CD14-positive monocyte (primary cell): ENCODE results near the gene PACSIN1. TPM values are rescaled to one million over a fixed set of nuclear protein-coding genes. Genes with fewer than 3 reads are reported as not detected.
A peak's percentile ranks its signal among the peaks of the same experiment; 100 is the strongest.
"Not testable (repeated sequence)": the region's sequence is repeated elsewhere in the genome, so short reads cannot be mapped to it uniquely, and the experiment has no call there.

Experiments used
- DNase-seq, 3 donors: peaks; one replicate each; pipeline ENCODE4 v3.0.0-alpha.2; 2011 to 2022
- H2AFZ ChIP-seq: 2 replicates; pipeline ENCODE4 v1.6.0; 2012; ENCODE audit warnings: mild to moderate bottlenecking, low read depth, low read length, inconsistent platforms; ENCODE audit not compliant: insufficient read depth, poor library complexity, severe bottlenecking
- H3K27ac ChIP-seq, 2 donors: 1 replicate in 1 of 2; 2 replicates in 1 of 2; pipeline ENCODE4 v1.5.1; 2012 to 2013; ENCODE audit warnings: low read length in 2 of 2, control low read depth in 1 of 2, inconsistent platforms in 1 of 2, low read depth in 1 of 2, mild to moderate bottlenecking in 1 of 2
- H3K27me3 ChIP-seq, 2 donors: one replicate each; pipeline versions ENCODE4 v1.6.0 to v1.6.1; 2011 to 2013; ENCODE audit warnings: low read length in 2 of 2; ENCODE audit not compliant: control insufficient read depth in 2 of 2, insufficient read depth in 2 of 2
- H3K36me3 ChIP-seq, 2 donors: replicated peaks in 1 of 2; 1 replicate in 1 of 2; 2 replicates in 1 of 2; pipeline versions ENCODE4 v1.5.1 to v1.6.1; 2012 to 2013; ENCODE audit warnings: low read length in 2 of 2, control low read depth in 1 of 2, inconsistent platforms in 1 of 2, mild to moderate bottlenecking in 1 of 2; ENCODE audit not compliant: insufficient read depth in 2 of 2, control insufficient read depth in 1 of 2
- H3K4me1 ChIP-seq, 2 donors: 1 replicate in 1 of 2; 2 replicates in 1 of 2; pipeline versions ENCODE4 v1.5.1 to v1.6.1; 2012 to 2013; ENCODE audit warnings: low read length in 2 of 2, control low read depth in 1 of 2, inconsistent platforms in 1 of 2, mild to moderate bottlenecking in 1 of 2, moderate library complexity in 1 of 2; ENCODE audit not compliant: insufficient read depth in 2 of 2, control insufficient read depth in 1 of 2
- H3K4me2 ChIP-seq: replicated peaks from 2 replicates; pipeline ENCODE3; 2012; ENCODE audit warnings: low read length, moderate library complexity, mild to moderate bottlenecking; ENCODE audit not compliant: poor library complexity, severe bottlenecking; ENCODE audit errors: extremely low read depth
- H3K4me3 ChIP-seq, 3 experiments: fragments of 200-600 bp in 1 of 3; sonication (generic) in 1 of 3; replicated peaks in 1 of 3; 1 replicate in 2 of 3; 2 replicates in 1 of 3; pipeline ENCODE4 v1.5.1; 2011 to 2013; ENCODE audit warnings: low read length in 3 of 3, mild to moderate bottlenecking in 3 of 3, control low read depth in 2 of 3, low read depth in 2 of 3, inconsistent platforms in 1 of 3, moderate library complexity in 1 of 3
- H3K79me2 ChIP-seq: 2 replicates; pipeline ENCODE4 v1.6.0; 2012; ENCODE audit warnings: mild to moderate bottlenecking, control low read depth, inconsistent platforms, low read length, moderate library complexity; ENCODE audit not compliant: insufficient read depth
- H3K9ac ChIP-seq: 2 replicates; pipeline ENCODE4 v1.6.0; 2017; ENCODE audit warnings: low read length, mild to moderate bottlenecking; ENCODE audit not compliant: insufficient read depth, poor library complexity, severe bottlenecking
- H3K9me3 ChIP-seq, 2 donors: replicated peaks in 1 of 2; 1 replicate in 1 of 2; 2 replicates in 1 of 2; pipeline versions ENCODE4 v1.5.1 to v1.6.1; 2012 to 2013; ENCODE audit warnings: low read length in 2 of 2, control low read depth in 1 of 2; ENCODE audit not compliant: control insufficient read depth in 1 of 2, insufficient read depth in 1 of 2
- H4K20me1 ChIP-seq: 2 replicates; pipeline ENCODE4 v1.6.0; 2012; ENCODE audit warnings: mild to moderate bottlenecking, low read length, control low read depth, moderate library complexity; ENCODE audit not compliant: insufficient read depth
- H3K27ac Mint-ChIP-seq, 7 donors: one replicate each; pipeline ENCODE4 v1.8.0; 2020; ENCODE audit warnings: mild to moderate bottlenecking in 7 of 7, mixed read lengths in 7 of 7, moderate library complexity in 6 of 7, inconsistent platforms in 2 of 7
- H3K27me3 Mint-ChIP-seq, 3 donors: one replicate each; pipeline ENCODE4 v1.8.0; 2021 to 2022; ENCODE audit warnings: low read depth in 3 of 3, mild to moderate bottlenecking in 3 of 3, mixed read lengths in 3 of 3, moderate library complexity in 3 of 3, inconsistent platforms in 1 of 3
- H3K36me3 Mint-ChIP-seq, 2 donors: one replicate each; pipeline ENCODE4 v1.8.0; 2020; ENCODE audit warnings: mixed read lengths in 2 of 2, inconsistent platforms in 1 of 2, mild to moderate bottlenecking in 1 of 2
- H3K4me1 Mint-ChIP-seq: one replicate; pipeline ENCODE4 v1.8.0; 2020; ENCODE audit warnings: mild to moderate bottlenecking, mixed read lengths
- H3K4me3 Mint-ChIP-seq, 2 donors: one replicate each; pipeline ENCODE4 v1.8.0; 2020; ENCODE audit warnings: mild to moderate bottlenecking in 2 of 2, mixed read lengths in 2 of 2, moderate library complexity in 1 of 2
- H3K9me3 Mint-ChIP-seq, 7 donors: one replicate each; pipeline ENCODE4 v1.8.0; 2020 to 2022; ENCODE audit warnings: mixed read lengths in 7 of 7, mild to moderate bottlenecking in 6 of 7, moderate library complexity in 6 of 7, inconsistent platforms in 2 of 7
- CTCF ChIP-seq: fragments of 200-600 bp; IDR thresholded peaks from one replicate; pipeline ENCODE4 v1.8.0; 2022; ENCODE audit warnings: antibody characterized with exemption, mild to moderate bottlenecking
- WGBS: methylation state at CpG from one replicate; pipeline ENCODE4 v1.1.5; 2013; ENCODE audit warnings: missing lambda C conversion rate; ENCODE audit not compliant: insufficient coverage; 5-methylcytosine and 5-hydroxymethylcytosine counted together
- intact Hi-C, 2 donors: fragments of 100-400 bp; cut with micrococcal nuclease; formaldehyde crosslinking; loops; one replicate each; pipeline versions ENCODE4 v1.15.0 to v1.15.1; 2023
- polyA plus RNA-seq, 3 donors: library from polyadenylated mRNA; depleted of rRNA in 1 of 3; unstranded in 2 of 3; stranded (reverse) in 1 of 3; fragments of 300-500 nt in 2 of 3; fragments of >200 nt in 1 of 3; fragmentation: Illumina TruSeq in 2 of 3; gene quantifications; 1 replicate in 2 of 3; 2 replicates in 1 of 3; pipeline ENCODE4 v1.2.3, GENCODE V29; 2012 to 2021

The PACSIN1 gene
- polyA plus RNA-seq, 3 donors, result not detected

- H3K4me2 ChIP-seq, result no peak overlapping the region
- no peak for TF ChIP-seq CTCF
- no peaks in the 10 kb centered on the region for H3K36me3 ChIP-seq
- Mint-ChIP-seq H3K4me1 (no peaks in the 10 kb centered on the region), H3K27me3 (peaks cover 0 to 10% (median 0%) of the 10 kb centered on the region in 3 donors), H3K36me3 (no peaks in the 10 kb centered on the region), H3K9me3 (peaks cover 0 to 1% (median 0%) of the 10 kb centered on the region in 7 donors), H3K27ac (peak overlapping the region in 1 of 7 donors; percentile 85), H3K4me3 (peak overlapping the region in 1 of 2 donors; percentile 14)
- intact Hi-C loops, result no loop called here
- no peak overlapping the region for H3K9ac ChIP-seq
- no peaks in the 10 kb centered on the region for H3K79me2 ChIP-seq
- no peak overlapping the region for H3K27ac ChIP-seq
- DNase-seq, result no peak
- H3K27me3 ChIP-seq, result no peaks in the 10 kb centered on the region
- 90% methylated on average over 14 of the region's 14 CpGs for WGBS
- H2AFZ ChIP-seq, result no peak overlapping the region
- no peaks in the 10 kb centered on the region for H3K9me3 ChIP-seq
- H4K20me1 ChIP-seq, result no peaks in the 10 kb centered on the region
- H3K4me1 ChIP-seq, result no peaks in the 10 kb centered on the region
- no peak overlapping the region for H3K4me3 ChIP-seq
Measured at GRCh38 chr6:34485321-34486060, 19.6 kb downstream of the PACSIN1 start.

DNA sequence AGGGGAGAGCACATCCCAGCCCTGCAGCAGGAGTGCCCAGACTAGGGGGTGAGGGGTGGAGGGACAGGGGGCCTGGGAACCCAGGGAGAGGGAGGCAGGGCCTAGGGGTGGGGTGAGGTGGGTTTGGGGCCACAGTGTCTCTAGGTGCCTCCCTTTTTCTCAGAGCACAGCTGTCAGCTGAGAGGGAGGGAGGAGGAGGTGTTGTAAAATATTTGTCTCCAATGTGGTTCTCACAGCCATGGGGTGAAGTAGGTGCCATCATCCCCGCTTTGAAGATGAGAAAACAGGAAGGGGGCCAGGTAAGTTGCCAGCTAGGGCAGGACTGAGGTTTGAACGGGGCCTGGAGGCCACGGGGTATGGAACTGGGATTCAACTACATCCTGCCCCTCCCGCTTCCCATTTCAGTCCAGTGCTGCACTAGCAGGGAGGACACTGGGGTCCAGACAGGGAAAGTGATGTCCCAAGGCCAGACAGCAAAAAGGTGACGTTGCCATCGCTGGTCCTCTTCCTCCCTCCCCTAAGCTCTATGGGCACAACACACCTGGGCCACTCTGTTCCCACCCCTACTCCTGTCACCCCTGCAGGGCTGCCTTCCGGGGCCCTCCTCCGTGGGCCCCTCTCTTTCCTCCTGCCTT, 20.3 kb downstream of the PACSIN1 start:
- Mint-ChIP-seq H3K4me1 (no peaks in the 10 kb centered on the region), H3K27me3 (peaks cover 0 to 10% (median 1%) of the 10 kb centered on the region in 3 donors), H3K27ac (no peak overlapping the region), H3K9me3 (peaks cover 0 to 1% (median 0%) of the 10 kb centered on the region in 7 donors), H3K4me3 (no peak overlapping the region), H3K36me3 (no peaks in the 10 kb centered on the region)
- H3K4me3 ChIP-seq, result no peak overlapping the region
- no peak overlapping the region for H3K9ac ChIP-seq
- no peak overlapping the region for H3K27ac ChIP-seq
- H3K79me2 ChIP-seq, result no peaks in the 10 kb centered on the region
- no peaks in the 10 kb centered on the region for H3K4me1 ChIP-seq
- no peak for TF ChIP-seq CTCF
- intact Hi-C loops, result no loop called here
- H3K4me2 ChIP-seq, result no peak overlapping the region
- H4K20me1 ChIP-seq, result no peaks in the 10 kb centered on the region
- no peak for DNase-seq
- H3K27me3 ChIP-seq, result no peaks in the 10 kb centered on the region
- no peak overlapping the region for H2AFZ ChIP-seq
- H3K36me3 ChIP-seq, result no peaks in the 10 kb centered on the region
- 96% methylated on average over 5 of the region's 8 CpGs for WGBS
- no peaks in the 10 kb centered on the region for H3K9me3 ChIP-seq

- H3K9me3 ChIP-seq, H3K9ac ChIP-seq, H3K27me3 ChIP-seq, H3K4me3 Mint-ChIP-seq, H3K36me3 Mint-ChIP-seq, H3K9me3 Mint-ChIP-seq, H3K27me3 Mint-ChIP-seq, H3K27ac ChIP-seq, H3K4me2 ChIP-seq, H3K4me1 ChIP-seq, DNase-seq, H4K20me1 ChIP-seq, H2AFZ ChIP-seq, intact Hi-C loops, H3K4me1 Mint-ChIP-seq, H3K4me3 ChIP-seq, H3K36me3 ChIP-seq, H3K79me2 ChIP-seq, H3K27ac Mint-ChIP-seq: not testable (repeated sequence)
- 100% methylated on average over 2 of the region's 8 CpGs for WGBS
Measured at GRCh38 chr6:34486886-34487285, 21.0 kb downstream of the PACSIN1 start.
